ENCODE data around the gene IFNA10. TPM values are rescaled to one million over a fixed set of nuclear protein-coding genes. Genes with fewer than 3 reads are reported as not detected.
A peak's percentile ranks its signal among the peaks of the same experiment; 100 is the strongest.
"Not testable (repeated sequence)": the region's sequence is repeated elsewhere in the genome, so short reads cannot be mapped to it uniquely, and the experiment has no call there.

IFNA10 gene
- total and polyA plus RNA-seq, 2 experiments from 2014 or later = not detected

DNA sequence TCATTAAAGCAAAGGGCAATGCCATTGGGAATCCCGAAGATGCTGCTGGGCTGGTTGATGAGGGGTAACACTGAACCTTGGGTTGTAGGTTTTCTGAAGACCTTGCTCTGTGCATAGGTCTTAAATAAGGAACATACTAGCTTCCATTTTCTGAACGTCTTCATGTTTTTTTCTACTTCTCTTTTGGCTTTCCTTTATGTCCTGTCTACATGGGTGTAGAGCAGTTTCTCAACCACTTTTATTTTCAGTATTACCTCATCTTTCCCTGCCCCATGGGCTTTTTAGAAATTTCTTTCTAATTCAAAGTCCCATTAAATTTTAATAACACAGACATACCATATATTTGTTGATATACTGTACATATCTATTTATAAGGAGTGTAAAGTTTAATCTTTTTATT, 33.0 kb upstream of the IFNA10 start, which contains the start of gene IFNA14:
Gene IFNA14 (minus strand): TSS at position 95 of the 400 bp plus-strand sequence. CDS start 70 bp downstream, at position 25.
- no peaks in the 10 kb centered on the region for H3K36me3 ChIP-seq
- H3K27me3 ChIP-seq = peaks cover 22% of the 10 kb centered on the region
- DNase-seq (ENCODE audit: low read depth in 1 of 2, low spot score in 1 of 2) = no peak
- H3K4me1 ChIP-seq (ENCODE audit: low read depth) = no peaks in the 10 kb centered on the region
- H3K9me3 ChIP-seq (ENCODE audit: low read depth) = no peaks in the 10 kb centered on the region
- no peak within 1 kb of the TSS for H3K27ac ChIP-seq
- H3K4me3 ChIP-seq = no peak within 1 kb of the TSS
- TF ChIP-seq, protein P1, sequence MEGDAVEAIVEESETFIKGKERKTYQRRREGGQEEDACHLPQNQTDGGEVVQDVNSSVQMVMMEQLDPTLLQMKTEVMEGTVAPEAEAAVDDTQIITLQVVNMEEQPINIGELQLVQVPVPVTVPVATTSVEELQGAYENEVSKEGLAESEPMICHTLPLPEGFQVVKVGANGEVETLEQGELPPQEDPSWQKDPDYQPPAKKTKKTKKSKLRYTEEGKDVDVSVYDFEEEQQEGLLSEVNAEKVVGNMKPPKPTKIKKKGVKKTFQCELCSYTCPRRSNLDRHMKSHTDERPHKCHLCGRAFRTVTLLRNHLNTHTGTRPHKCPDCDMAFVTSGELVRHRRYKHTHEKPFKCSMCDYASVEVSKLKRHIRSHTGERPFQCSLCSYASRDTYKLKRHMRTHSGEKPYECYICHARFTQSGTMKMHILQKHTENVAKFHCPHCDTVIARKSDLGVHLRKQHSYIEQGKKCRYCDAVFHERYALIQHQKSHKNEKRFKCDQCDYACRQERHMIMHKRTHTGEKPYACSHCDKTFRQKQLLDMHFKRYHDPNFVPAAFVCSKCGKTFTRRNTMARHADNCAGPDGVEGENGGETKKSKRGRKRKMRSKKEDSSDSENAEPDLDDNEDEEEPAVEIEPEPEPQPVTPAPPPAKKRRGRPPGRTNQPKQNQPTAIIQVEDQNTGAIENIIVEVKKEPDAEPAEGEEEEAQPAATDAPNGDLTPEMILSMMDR (IDR thresholded peaks at IDR 0.05; ENCODE audit: low read depth, low read length) = no peak

DNA sequence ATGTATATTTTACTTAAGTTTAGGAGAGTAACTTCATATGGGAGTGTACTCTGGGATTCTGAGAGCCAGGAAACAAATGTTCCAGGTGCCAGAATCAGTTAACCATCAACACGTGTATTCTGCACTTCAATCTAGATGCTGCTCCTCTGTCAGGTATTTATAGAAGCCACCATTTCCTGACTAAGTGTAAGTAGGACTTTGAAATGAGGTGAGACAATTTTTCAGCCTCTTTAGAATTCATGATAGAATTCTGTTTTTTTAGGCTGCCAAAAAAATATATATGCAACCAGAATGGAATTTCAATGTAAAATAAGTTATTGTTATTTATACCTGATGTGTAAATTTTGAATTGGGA, 29.4 kb upstream of the IFNA10 start:
- H3K4me3 ChIP-seq; H3K4me1 ChIP-seq (ENCODE audit: low read depth); H3K27ac ChIP-seq; H3K9me3 ChIP-seq (ENCODE audit: low read depth); H3K36me3 ChIP-seq; DNase-seq (ENCODE audit: low read depth in 1 of 2, low spot score in 1 of 2): not testable (repeated sequence)
- H3K27me3 ChIP-seq = peaks cover 22% of the 10 kb centered on the region

DNA sequence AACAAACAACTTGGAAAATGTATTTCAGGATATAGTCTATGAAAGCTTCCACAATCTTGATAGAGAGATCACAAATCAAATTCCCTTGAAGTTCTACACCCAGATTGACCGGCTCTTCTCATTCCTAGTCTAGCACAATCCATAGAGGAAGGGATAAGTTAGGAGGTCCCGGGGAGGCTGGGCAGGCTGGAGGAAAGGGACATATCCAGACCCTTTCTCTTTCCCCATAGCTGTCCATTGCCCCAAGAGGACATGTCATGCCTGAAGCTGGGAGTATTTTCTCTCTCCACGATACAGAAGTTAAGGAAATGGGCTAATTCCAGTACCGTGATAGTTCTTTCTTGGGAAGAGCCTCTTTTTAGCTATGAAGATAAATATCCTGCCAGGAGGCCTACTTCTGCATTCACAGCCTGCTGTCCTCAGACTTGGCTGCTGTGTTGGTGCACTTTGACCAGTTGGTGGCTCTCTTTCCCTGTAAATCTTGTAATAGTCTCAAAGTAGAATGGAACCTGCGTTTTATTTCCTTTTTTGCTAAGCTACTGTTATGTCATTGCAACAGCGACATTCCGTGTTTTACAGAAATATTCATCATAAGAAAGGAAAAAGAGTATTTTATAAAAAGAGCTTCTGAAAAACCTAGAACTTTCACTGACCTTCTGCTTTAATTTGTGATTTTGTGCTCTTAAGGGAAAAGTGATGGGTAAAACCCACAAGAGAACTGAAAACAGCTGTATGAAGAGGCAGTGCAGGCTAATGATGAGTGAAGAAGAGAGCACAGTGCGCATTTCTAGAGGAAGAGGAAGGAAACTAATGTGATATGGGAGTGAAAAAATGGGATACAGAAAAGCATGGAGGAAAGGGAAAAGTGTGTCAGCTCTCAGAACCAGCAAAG, 28.8 kb upstream of the IFNA10 start:
- TF ChIP-seq, protein P1 (IDR thresholded peaks at IDR 0.05; ENCODE audit: low read depth, low read length) = peak; percentile 61
- peak; percentile 44 to 68 for DNase-seq (ENCODE audit: low read depth in 1 of 2, low spot score in 1 of 2)

GRCh38 chr9:21234153-21234687, 27.3 kb upstream of the IFNA10 start:
- TF ChIP-seq, protein P1 (IDR thresholded peaks at IDR 0.05; ENCODE audit: low read depth, low read length) = no peak
- H3K27me3 ChIP-seq = peaks cover 10% of the 10 kb centered on the region
- H3K4me1 ChIP-seq (ENCODE audit: low read depth) = no peaks in the 10 kb centered on the region
- H3K4me3 ChIP-seq = no peak overlapping the region
- H3K36me3 ChIP-seq = no peaks in the 10 kb centered on the region
- H3K9me3 ChIP-seq (ENCODE audit: low read depth) = no peaks in the 10 kb centered on the region
- no peak for DNase-seq (ENCODE audit: low read depth in 1 of 2, low spot score in 1 of 2)
- no peak overlapping the region for H3K27ac ChIP-seq

More for the DNA sequence above, 28.8 kb upstream of the IFNA10 start:
- H3K9me3 ChIP-seq (ENCODE audit: low read depth); H3K27ac ChIP-seq; H3K4me1 ChIP-seq (ENCODE audit: low read depth); H3K4me3 ChIP-seq; H3K36me3 ChIP-seq: not testable (repeated sequence)
- H3K27me3 ChIP-seq = peaks cover 16% of the 10 kb centered on the region

- peaks cover 9% of the 10 kb centered on the region for H3K27me3 ChIP-seq
- H3K4me3 ChIP-seq = no peak overlapping the region
- no peaks in the 10 kb centered on the region for H3K36me3 ChIP-seq
- no peaks in the 10 kb centered on the region for H3K9me3 ChIP-seq (ENCODE audit: low read depth)
- H3K27ac ChIP-seq = no peak overlapping the region
- DNase-seq (ENCODE audit: low read depth in 1 of 2, low spot score in 1 of 2) = no peak
- no peaks in the 10 kb centered on the region for H3K4me1 ChIP-seq (ENCODE audit: low read depth)
- TF ChIP-seq, protein P1 (IDR thresholded peaks at IDR 0.05; ENCODE audit: low read depth, low read length) = no peak
Observed at GRCh38 chr9:21233258-21233657, 26.3 kb upstream of the IFNA10 start.

DNA sequence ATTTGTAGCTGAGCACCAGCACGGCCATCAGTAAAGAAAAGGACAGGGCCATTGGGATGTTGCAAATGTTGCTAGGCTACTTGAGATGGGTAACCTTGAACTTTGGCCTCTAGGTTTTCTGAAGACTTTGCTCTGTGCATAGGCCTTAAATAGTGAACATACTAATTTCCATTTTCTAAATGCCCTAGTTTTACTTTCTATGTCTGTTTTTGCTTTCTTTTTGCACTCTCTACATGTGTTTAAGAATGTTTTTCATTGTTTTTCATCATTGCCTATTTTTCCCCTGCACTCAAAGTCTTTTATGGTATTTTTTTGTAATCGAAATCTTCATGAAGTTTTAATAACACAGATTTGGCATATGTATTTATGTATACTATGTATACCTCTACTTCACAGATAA, 21.2 kb upstream of the IFNA10 start, which contains the start of gene IFNA17:
Gene IFNA17 (minus strand): TSS at position 101 of the 400 bp plus-strand sequence. CDS start 49 bp downstream, at position 52.
- DNase-seq (ENCODE audit: low read depth in 1 of 2, low spot score in 1 of 2) = no peak
- TF ChIP-seq, protein P1 (IDR thresholded peaks at IDR 0.05; ENCODE audit: low read depth, low read length) = no peak
- no peaks in the 10 kb centered on the region for H3K27me3 ChIP-seq

DNA sequence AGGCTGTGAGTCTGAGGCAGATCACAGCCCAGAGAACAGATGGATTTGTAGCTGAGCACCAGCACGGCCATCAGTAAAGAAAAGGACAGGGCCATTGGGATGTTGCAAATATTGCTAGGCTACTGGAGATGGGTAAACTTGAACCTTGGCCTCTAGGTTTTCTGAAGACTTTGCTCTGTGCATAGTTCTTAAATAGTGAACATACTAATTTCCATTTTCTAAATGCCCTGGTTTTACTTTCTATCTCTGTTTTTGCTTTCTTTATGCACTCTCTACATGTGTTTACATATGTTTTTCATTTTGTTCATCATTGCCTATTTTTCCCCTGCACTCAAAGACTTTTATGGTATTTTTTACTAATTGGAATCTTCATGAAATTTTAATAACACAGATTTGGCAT, 10.3 kb upstream of the IFNA10 start, which contains the start of gene IFNA16:
Gene IFNA16 (minus strand): TSS at position 101 of the 400 bp plus-strand sequence. CDS start 6 bp downstream, at position 95.
- H3K27ac ChIP-seq; H3K4me3 ChIP-seq; H3K9me3 ChIP-seq (ENCODE audit: low read depth); H3K4me1 ChIP-seq (ENCODE audit: low read depth); H3K27me3 ChIP-seq; H3K36me3 ChIP-seq; DNase-seq (ENCODE audit: low read depth in 1 of 2, low spot score in 1 of 2): not testable (repeated sequence)

More for the DNA sequence above, 21.2 kb upstream of the IFNA10 start, which contains the start of gene IFNA17:
- Histone ChIP-seq H3K9me3 (ENCODE audit: low read depth) (no peaks in the 10 kb centered on the region), H3K4me1 (ENCODE audit: low read depth) (no peaks in the 10 kb centered on the region), H3K4me3 (no peak within 1 kb of the TSS), H3K27ac (no peak within 1 kb of the TSS), H3K36me3 (no peaks in the 10 kb centered on the region)
